Chondrocyte (in vitro differentiated cells): ENCODE results near the gene BCAS4. TPM values are rescaled to one million over a fixed set of nuclear protein-coding genes. Genes with fewer than 3 reads are reported as not detected.

Experiments
- DNase-seq: peaks from one replicate; pipeline ENCODE4 v3.0.0; 2021; ENCODE audit warnings: mixed read lengths, low spot score
- H3K27ac Mint-ChIP-seq: one replicate; pipeline ENCODE4 v1.8.0; 2021; ENCODE audit warnings: mild to moderate bottlenecking, moderate library complexity, mixed read lengths; ENCODE audit not compliant: unreplicated experiment
- H3K27me3 Mint-ChIP-seq: 2 replicates; pipeline ENCODE4 v1.8.0; 2021; ENCODE audit warnings: low read depth, mixed read lengths
- H3K36me3 Mint-ChIP-seq: 2 replicates; pipeline ENCODE4 v1.8.0; 2021; ENCODE audit warnings: low read depth, mixed read lengths
- H3K4me1 Mint-ChIP-seq: 2 replicates; pipeline ENCODE4 v1.8.0; 2021; ENCODE audit warnings: low read depth, mild to moderate bottlenecking, mixed read lengths
- H3K4me3 Mint-ChIP-seq: one replicate; pipeline ENCODE4 v1.8.0; 2021; ENCODE audit warnings: mild to moderate bottlenecking, moderate library complexity, mixed read lengths; ENCODE audit not compliant: unreplicated experiment
- H3K9me3 Mint-ChIP-seq: 2 replicates; pipeline ENCODE4 v1.8.0; 2021; ENCODE audit warnings: low read depth, mixed read lengths
- total RNA-seq: library from RNA; stranded (reverse); gene quantifications from 3 replicates; pipeline ENCODE4 v1.2.1, GENCODE V29; 2021
- TF ChIP-seq, protein P1 (sequence below): fragments of 200-600 bp; sonication (generic); IDR thresholded peaks from 2 replicates; pipeline ENCODE4 v1.5.0; 2021; ENCODE audit warnings: antibody characterized with exemption, mild to moderate bottlenecking, moderate library complexity

BCAS4 gene
- total RNA-seq, 1 donor from 2014 or later = 7.6 TPM

DNA sequence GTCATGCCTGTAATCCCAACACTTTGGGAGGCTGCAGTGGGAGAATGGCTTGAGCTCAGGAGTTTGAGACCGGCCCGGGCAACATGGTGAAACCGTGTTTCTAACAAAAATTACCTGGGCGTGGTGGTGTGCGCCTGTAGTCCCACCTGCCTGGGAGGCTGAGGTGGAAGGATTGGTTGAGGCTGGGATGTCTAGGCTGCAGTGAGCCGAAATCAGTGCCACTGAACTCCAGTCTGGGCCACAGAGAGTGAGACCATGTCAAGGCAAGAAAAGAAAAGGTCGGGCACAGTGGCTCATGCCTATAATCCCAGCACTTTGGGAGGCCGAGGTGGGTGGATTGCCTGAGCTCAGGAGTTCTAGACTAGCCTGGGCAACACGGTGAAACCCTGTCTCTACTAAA lies 8.2 kb upstream of the BCAS4 start:
- no peak for DNase-seq
- H3K27ac Mint-ChIP-seq = no peak overlapping the region
- no peaks in the 10 kb centered on the region for H3K27me3 Mint-ChIP-seq
- no peaks in the 10 kb centered on the region for H3K36me3 Mint-ChIP-seq
- H3K4me3 Mint-ChIP-seq = no peak overlapping the region
- peaks cover 14% of the 10 kb centered on the region for H3K4me1 Mint-ChIP-seq
- no peaks in the 10 kb centered on the region for H3K9me3 Mint-ChIP-seq
- TF ChIP-seq, protein P1, sequence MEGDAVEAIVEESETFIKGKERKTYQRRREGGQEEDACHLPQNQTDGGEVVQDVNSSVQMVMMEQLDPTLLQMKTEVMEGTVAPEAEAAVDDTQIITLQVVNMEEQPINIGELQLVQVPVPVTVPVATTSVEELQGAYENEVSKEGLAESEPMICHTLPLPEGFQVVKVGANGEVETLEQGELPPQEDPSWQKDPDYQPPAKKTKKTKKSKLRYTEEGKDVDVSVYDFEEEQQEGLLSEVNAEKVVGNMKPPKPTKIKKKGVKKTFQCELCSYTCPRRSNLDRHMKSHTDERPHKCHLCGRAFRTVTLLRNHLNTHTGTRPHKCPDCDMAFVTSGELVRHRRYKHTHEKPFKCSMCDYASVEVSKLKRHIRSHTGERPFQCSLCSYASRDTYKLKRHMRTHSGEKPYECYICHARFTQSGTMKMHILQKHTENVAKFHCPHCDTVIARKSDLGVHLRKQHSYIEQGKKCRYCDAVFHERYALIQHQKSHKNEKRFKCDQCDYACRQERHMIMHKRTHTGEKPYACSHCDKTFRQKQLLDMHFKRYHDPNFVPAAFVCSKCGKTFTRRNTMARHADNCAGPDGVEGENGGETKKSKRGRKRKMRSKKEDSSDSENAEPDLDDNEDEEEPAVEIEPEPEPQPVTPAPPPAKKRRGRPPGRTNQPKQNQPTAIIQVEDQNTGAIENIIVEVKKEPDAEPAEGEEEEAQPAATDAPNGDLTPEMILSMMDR = no peak

DNA sequence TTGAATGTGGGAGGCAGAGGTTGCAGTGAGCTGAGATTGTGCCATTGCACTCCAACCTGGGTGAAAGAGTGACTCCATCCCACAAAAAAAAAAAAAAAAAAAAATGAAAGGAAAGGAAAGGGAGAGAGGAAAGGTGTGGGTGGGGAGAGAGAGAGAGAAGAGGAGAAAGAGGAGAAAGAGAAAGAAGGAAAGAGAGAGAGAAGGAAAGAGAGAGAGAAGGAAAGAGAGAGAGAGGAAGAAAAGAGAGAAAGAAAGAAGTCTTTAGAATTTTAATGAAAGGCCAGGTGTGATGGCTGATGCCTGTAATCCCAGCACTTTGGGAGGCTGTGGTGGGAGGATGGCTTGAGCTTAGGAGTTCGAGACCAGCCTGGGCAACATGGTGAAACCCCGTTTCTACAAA lies 7.7 kb upstream of the BCAS4 start:
- no peak for DNase-seq
- H3K27ac Mint-ChIP-seq = no peak overlapping the region
- no peaks in the 10 kb centered on the region for H3K27me3 Mint-ChIP-seq
- TF ChIP-seq, protein P1 = no peak
- H3K4me1 Mint-ChIP-seq = peaks cover 14% of the 10 kb centered on the region
- no peaks in the 10 kb centered on the region for H3K36me3 Mint-ChIP-seq
- no peak overlapping the region for H3K4me3 Mint-ChIP-seq
- H3K9me3 Mint-ChIP-seq = no peaks in the 10 kb centered on the region

DNA sequence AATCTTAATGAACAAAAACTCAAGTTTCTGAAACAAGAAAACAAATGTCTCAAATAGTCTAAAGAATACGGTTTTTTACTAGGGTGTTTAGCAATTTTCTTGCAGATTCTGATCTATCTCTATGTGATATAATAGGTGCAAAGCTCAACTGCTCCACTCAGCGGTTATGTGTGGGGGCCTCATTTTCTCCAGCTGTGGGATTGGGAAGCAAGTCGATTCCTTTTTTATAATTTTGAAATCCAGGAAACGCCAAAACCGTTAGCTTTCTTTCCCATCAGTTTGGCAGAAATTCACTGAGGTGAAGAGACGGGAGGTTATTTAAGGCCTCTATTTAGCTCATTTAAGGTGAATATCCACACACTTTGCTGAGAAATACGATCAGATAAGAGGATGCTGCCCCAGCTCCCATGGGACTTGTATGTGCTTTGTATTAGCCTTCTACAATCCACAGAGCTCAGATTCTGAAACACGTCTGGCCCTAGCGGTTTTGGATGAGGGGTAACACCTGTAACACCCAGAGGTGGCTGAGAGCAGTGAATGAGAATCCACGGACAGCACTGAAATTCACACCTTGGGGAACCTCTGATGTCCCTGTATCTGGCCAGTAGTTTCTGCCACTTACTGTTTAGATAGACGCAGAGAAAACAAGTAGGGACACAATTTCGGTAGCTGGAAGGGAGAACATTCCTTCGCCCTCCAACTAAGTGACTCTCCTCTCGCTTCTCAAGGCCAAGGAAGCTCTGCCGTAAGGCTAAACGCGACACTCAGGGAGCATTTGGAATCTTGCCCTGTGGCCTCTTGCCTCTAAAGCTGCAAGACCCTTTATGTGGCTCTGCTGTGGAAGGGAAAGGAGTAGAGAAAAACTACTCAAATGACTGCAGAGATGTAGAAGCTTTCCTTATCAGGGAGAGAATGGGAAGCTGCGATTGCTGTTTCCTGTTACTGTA lies 6.5 kb upstream of the BCAS4 start:
- Mint-ChIP-seq H3K4me1 (peaks cover 20% of the 10 kb centered on the region), H3K27me3 (no peaks in the 10 kb centered on the region), H3K27ac (no peak overlapping the region), H3K4me3 (no peak overlapping the region), H3K9me3 (no peaks in the 10 kb centered on the region), H3K36me3 (no peaks in the 10 kb centered on the region)
- TF ChIP-seq, protein P1 = peak; percentile 71
- peak; percentile 8 for DNase-seq

DNA sequence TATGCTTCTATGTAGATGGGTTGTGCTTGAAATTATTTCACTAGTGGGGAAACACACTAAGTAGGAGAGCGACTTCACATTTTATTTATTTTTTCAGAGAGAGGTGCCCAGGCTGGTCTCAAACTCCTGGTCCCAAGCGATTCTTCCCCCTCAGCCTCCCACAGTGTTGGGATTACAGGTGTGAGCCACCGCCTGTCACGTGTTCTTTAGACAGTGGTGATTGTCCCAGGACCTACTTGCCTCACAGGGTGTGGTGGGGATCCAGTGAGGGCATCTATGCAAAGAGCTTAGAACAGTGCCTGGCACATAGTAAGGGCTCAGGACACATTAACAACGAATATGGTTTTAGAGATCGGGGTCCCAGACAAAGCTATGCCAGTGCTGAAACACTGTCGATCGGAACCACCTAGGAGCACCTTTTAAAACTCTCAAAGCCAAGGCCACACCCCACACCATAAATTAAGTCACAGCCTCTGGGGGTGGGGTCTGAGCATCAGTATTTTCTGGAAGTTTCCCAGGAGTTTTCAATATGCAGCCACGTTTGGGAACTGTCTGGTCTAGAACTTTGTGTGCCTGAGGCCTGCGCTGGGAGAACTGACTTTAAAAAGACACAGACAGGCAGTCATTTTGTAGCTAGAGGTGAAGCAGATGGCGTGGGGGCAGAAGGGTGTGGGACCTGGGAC lies 4.8 kb upstream of the BCAS4 start:
- Mint-ChIP-seq H3K36me3 (no peaks in the 10 kb centered on the region), H3K4me1 (peaks cover 20% of the 10 kb centered on the region), H3K27me3 (no peaks in the 10 kb centered on the region), H3K27ac (peak overlapping the region; percentile 96), H3K9me3 (no peaks in the 10 kb centered on the region), H3K4me3 (no peak overlapping the region)
- TF ChIP-seq, protein P1 = no peak
- peak; percentile 17 for DNase-seq

DNA sequence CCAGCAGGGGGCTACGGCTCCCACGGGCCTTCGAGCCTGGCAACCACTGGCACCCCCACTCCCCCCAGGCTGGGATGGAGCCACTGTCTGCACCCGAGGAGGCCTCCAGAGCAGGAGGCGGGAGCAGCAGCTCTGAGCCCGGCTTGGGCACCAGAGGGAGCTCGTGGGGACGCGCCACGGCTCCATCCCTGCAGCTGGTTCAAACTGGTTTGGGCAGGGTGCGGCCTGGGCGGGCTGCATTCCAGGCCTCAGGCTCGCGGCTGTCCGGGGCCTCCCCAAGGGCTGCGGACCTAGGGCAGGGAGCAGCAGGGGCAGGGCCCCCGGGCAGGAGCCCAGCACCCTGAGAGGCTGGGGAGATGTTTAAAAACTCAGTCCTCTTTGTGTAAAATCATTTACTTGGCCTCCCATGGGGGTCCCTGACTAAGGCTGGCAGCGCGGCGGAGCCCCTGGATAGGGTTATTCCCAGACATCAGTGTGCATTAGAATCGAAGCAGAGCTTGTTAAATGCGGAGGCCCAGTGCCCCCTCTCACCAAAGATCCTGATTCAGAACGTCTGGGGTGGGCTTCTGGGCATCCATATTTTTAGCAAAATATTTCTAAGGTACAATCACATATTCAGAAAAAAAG lies 4.1 kb upstream of the BCAS4 start:
- TF ChIP-seq, protein P1 = peak; percentile 91
- H3K27ac Mint-ChIP-seq = peak overlapping the region; percentile 96
- H3K4me1 Mint-ChIP-seq = peaks cover 24% of the 10 kb centered on the region
- no peaks in the 10 kb centered on the region for H3K27me3 Mint-ChIP-seq
- H3K4me3 Mint-ChIP-seq = no peak overlapping the region
- no peaks in the 10 kb centered on the region for H3K9me3 Mint-ChIP-seq
- H3K36me3 Mint-ChIP-seq = no peaks in the 10 kb centered on the region
- DNase-seq = peak; percentile 96
